Measurements from ENCODE around the gene ACTRT2.

DNA sequence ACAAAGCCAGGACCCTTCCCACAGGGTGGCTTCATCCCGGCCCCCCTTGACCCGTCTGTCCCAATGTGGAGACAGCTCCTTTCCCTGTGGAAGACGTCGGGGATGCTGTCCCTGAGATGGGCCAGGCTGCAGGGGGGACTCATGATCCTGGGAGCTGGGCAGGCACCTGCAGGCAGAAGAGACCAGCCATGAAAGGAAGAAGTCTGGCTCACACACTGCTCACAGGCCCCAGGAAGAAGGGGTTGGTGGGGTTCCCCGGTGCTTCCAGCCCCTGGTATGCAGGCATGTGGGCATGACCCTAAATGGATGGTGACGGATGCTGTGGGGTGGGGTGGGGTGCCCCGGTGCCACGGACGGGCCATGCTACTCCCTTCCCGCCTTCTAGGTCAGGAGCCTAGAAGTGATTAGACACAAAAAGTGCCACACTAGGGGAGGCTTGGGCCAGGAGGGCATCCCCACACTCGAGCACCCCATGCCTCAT is 8.3 kb downstream of the ACTRT2 start:
- TF ChIP-seq, protein P1, sequence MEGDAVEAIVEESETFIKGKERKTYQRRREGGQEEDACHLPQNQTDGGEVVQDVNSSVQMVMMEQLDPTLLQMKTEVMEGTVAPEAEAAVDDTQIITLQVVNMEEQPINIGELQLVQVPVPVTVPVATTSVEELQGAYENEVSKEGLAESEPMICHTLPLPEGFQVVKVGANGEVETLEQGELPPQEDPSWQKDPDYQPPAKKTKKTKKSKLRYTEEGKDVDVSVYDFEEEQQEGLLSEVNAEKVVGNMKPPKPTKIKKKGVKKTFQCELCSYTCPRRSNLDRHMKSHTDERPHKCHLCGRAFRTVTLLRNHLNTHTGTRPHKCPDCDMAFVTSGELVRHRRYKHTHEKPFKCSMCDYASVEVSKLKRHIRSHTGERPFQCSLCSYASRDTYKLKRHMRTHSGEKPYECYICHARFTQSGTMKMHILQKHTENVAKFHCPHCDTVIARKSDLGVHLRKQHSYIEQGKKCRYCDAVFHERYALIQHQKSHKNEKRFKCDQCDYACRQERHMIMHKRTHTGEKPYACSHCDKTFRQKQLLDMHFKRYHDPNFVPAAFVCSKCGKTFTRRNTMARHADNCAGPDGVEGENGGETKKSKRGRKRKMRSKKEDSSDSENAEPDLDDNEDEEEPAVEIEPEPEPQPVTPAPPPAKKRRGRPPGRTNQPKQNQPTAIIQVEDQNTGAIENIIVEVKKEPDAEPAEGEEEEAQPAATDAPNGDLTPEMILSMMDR (IDR thresholded peaks at IDR 0.05): no peak
- no peak for TF ChIP-seq POLR2A (IDR thresholded peaks at IDR 0.05)

Data from Peyer's patch (tissue), 4 donors.